HPDE6-E6E7 (cell line): ENCODE data around the gene FAM241B.

Source experiments
- DNase-seq: peaks from one replicate; pipeline ENCODE4 v3.0.0; 2011; ENCODE audit warnings: missing footprints; ENCODE audit errors: extremely low spot score

The FAM241B gene

GRCh38 chr10:69666756-69667155 lies 36.7 kb downstream of the FAM241B start:
- no peak for DNase-seq

GRCh38 chr10:69668721-69669120 lies 38.7 kb downstream of the FAM241B start:
- no peak for DNase-seq

GRCh38 chr10:69669409-69669808 lies 39.4 kb downstream of the FAM241B start:
- no peak for DNase-seq

GRCh38 chr10:69673521-69673920 lies 43.5 kb downstream of the FAM241B start:
- no peak for DNase-seq

GRCh38 chr10:69674786-69675185 lies 44.7 kb downstream of the FAM241B start:
- no peak for DNase-seq

GRCh38 chr10:69676301-69676700 lies 46.3 kb downstream of the FAM241B start:
- DNase-seq = no peak

GRCh38 chr10:69677985-69678654 lies 48.1 kb downstream of the FAM241B start:
- no peak for DNase-seq

GRCh38 chr10:69679736-69680135 lies 49.7 kb downstream of the FAM241B start:
- no peak for DNase-seq

- DNase-seq = no peak
Observed at GRCh38 chr10:69680610-69681009, 50.6 kb downstream of the FAM241B start.

GRCh38 chr10:69681436-69681835 lies 51.4 kb downstream of the FAM241B start:
- DNase-seq = no peak

- no peak for DNase-seq
Observed at GRCh38 chr10:69682955-69683474, 53.0 kb downstream of the FAM241B start.
